RCC 7860 (cell line): ENCODE results near the gene YWHAQ.
"Not testable (repeated sequence)": the region's sequence is repeated elsewhere in the genome, so short reads cannot be mapped to it uniquely, and the experiment has no call there.

ENCODE experiments used
- DNase-seq: peaks from one replicate; pipeline ENCODE4 v3.0.0-alpha.2; 2015; ENCODE audit warnings: low spot score
- FAIRE-seq: peaks from 2 replicates; lab custom pipeline; 2012; peaks lifted over from hg19 to GRCh38; lab: Jason Lieb, UNC

Gene YWHAQ

DNA sequence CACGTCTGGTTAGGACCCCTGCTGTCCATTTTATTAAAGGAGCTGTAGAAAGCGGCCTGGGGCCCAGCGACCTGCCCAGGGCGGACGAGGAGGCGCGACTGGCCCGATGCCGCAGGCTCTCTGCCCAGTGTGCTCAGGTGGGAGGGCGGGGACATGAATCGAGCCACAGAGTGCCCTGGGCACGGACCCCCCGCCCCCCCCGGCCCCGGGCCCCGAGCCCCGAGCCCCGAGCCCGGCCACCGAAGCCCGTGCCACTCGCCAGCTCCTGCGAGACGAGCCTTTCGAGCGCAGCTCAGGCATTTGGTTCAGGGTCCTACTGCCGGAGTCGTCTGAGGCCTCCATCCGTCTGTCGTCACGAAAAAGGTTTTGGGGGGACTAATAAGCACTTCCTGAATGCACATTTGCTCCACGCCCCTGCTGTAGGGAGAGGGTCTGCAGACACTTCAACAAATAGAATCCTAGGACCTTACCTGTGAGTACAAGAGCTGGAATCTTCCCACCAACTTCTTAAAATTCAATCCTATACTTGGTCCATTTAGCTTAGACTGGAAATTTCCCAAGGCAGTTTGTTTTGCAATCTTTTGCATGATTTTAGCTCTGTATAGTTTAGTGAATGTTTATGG, 74.6 kb downstream of the YWHAQ start:
- DNase-seq (no peak), FAIRE-seq (no peak)

DNA sequence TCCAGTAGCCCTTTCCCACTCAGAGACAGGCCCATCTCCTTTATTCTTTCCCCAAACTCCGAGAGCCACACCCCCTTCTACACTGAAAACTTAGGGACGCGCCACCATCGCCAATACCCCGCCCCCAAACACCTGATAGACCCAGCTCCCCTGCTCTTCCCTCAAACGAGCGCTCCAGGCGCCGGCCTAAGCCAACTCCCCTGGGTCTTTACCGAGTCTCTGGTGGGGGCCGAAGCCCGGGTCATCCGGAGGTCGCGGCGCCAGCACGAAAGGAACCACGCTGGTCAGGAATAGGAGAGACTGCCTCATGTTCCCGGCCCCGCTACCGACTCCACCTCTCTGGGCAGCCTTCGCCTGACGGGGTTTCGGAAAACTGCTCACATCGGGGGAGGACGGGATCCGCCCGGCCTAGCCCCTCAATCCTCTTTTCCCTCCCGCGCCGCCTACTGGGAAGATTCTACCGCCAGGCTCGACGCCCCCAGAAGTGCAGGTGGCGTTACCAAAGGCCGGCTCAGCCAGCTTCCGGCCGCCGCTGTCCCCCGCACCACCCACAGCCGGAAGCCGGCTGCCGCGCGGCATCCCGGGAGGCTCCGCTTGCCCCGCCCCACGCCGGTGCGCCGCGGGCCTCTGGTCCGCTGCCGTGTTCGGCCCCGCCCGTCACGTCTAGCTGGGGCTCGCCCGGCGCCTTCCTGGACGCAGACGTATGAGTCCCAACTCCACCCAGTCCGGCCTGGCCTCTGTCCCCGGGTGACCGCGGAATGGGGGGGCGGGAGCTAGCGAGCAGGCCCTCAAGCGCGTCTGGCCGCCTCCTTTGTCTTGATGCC, 75.3 kb downstream of the YWHAQ start, which contains the start of gene ADAM17:
Gene ADAM17 (minus strand): TSS at position 534 of the 824 bp plus-strand sequence. CDS start 225 bp downstream, at position 309.
- FAIRE-seq (no peak), DNase-seq (peak; percentile 92)

DNA sequence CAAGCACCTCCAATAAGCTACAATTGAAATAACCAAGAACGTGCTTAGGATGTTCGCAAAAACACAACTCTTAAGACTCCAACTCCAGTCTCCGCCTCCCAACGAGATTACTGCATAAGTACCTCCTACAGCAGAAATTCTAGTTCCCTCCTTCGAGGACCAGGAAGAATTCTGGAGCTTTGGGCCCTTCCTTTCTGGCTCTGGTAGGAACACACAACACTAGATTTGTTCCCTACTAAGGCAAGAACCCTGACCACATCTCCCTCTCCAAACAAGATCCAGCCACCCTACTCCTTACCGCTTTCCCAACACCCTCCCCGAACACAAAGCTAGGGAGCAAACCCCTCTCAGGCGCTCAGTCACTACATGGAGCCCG, 75.9 kb downstream of the YWHAQ start:
- FAIRE-seq (no peak), DNase-seq (peak; percentile 52)

DNA sequence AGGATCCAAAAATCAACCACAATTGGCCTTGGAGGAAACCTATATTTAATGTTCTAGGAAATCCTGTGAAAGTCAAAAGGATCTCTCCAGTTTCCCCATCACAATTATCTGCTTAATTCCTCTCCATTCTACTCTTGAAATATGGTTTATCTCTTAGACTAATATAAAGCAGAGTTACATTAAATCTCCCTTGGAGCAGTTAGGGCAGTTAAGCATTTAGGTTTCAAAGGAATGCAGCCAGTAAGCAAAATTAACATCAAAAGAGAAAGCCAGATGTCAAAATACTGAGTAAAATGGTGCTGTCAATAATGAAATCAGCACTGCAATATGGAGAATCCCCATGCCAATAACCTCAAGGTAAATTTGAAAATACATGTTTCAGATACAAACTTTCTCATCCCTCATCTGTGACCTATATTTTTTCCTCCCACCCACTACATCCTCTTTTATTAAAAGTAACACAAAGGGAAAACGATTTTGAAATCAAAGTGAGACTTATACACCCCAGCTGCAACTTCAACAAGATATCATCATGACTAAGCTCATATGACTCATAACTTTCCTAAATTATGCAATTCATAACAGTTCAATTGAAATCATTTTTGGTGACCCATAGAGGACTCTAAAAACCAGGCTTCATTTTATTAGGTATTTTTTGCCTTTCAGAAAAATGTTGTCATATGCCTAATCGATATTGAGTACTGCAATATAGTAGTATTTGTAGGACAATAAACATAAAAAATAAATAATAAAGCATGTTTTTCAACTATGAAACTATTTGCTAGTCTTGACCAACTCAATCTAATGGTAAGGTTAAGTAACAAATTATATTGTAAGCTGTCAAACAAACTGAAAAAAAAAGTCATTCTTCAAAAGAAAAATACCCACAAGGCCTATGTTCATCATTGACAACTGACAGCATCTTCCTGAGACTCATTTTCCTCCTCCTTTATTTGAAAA, 78.3 kb downstream of the YWHAQ start:
- DNase-seq (peak; percentile 37), FAIRE-seq (peak; percentile 58)

DNA sequence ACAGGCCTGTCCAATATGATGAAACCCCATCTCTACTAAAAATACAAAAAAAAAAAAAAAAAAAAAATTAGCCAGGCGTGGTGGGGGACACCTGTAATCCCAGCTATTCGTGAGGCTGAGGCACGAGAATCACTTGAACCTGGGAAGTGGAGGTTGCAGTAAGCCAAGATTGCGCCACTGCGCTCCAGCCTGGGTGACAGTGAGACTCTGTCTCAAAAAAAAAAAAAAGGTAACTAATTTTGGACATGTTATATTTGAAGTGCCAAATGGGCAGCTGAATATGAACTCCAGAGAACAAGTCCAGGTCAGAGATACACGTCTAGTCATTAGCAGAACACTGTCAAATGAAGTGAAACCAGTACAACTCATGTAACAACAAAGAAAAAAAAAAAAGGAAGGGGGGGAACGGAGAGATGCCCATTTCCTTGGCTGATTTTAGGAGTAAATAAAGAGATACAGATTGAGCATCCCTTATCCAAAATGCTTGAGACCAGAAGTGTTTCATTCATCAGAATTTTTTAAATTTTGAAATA, 79.9 kb downstream of the YWHAQ start:
- DNase-seq, FAIRE-seq: not testable (repeated sequence)

DNA sequence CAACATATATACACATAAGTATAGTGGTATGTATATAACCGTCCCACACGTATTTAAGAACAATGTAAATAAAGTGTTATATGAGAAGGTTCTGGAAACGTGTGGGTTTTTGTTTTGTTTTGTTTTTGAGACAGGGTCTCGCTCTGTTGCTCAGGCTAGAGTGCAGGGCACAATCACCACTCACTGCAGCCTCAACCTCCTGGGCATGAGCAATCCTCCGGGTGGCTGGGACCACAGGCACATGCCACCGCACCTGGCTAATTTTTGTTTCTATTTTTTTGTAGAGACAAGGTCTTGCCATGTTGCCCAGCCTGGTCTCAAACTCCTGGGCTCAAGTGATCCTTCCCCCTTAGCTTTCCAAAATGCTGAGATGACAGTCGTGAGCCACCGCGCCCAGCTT, 81.4 kb downstream of the YWHAQ start:
- DNase-seq (no peak), FAIRE-seq (no peak)

DNA sequence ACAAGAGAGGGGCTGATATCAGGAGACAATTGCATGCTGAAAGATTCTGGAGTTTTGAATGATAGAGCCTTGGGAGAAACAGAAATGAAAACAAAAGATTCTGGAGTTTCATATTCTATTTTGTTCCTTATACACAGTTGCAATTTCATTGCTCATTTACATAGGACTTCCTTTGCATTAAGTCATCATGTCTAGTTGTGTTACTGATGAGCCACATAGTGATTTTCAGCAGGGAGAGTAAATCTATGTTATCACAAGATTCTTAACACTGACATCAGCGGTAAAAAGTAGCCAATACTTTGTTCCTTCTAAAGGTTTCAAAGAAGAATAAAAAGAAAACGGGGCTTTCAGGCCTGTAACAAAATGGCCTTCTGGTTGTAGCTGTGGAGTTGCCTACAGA, 82.3 kb downstream of the YWHAQ start:
- DNase-seq: no peak
- FAIRE-seq: no peak

DNA sequence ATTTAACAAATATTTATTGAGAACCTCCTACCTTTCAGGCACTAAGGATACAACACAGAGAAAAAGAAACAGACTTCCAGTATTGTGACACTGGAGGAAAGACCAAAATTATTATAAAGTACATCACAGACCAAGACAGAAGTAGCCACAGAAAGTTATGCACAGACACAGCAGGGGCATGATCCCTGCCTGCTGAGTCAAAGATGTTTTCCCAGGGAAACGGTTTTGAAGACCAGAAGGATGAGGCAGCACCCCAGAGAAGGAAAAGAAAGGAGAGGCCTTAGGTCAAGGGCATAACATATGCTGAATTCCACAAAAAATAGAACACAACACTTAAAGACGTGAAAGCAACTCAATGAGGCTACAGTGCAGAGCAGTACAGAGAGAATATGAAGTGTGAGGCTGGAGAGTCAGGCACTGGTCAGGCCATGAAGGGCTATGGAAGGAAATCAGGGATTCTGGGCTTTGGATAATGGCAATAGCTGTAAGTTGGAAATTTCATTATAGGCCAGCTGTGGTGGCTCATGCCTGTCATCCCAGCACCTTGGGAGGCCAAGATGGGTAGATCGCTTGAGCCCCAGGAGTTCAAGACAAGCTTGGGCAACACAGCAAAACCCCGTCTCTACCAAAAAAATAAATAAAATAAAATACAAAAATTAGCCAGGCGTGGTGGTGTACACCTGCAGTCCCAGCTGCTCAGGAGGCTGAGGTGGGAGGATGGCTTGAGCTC, 83.4 kb downstream of the YWHAQ start:
- DNase-seq (no peak), FAIRE-seq (no peak)

DNA sequence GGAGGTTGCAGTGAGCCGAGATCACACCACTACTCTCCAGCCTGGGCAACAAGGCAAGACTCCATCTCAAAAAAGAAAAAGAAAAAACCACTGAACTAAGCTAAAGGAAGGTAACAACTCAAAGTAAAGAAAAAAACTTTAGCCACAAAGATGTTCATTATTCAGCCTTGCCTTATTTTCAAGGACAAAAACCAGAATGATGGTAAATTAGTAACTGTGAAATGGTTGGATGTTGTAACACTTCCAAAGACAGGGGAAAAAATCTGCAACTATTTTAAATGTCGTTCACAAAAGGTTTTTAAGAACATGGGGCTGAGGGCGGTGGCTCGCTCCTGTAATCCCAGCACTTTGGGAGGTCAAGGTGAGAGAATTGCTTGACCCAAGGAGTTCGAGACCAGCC, 85.3 kb downstream of the YWHAQ start:
- DNase-seq (no peak), FAIRE-seq (no peak)

DNA sequence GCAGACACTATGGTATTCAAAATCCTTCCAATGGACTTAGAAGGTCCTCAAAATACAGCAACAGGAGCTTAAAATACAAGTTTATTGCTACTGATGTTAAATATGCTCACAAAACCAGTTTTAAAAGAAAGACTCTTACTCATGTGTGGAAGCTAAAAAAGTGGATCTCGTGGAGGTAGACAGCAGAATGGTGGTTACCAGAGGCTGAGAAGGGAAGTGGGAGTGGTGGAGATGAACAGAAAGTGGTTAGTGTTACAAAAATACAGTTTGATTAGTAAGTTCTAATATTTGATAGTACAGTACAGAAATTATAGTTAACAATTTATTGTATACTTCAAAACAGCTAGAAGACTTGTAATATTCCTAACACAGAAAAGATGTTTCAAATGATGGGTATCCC, 87.2 kb downstream of the YWHAQ start:
- FAIRE-seq: no peak
- no peak for DNase-seq

DNA sequence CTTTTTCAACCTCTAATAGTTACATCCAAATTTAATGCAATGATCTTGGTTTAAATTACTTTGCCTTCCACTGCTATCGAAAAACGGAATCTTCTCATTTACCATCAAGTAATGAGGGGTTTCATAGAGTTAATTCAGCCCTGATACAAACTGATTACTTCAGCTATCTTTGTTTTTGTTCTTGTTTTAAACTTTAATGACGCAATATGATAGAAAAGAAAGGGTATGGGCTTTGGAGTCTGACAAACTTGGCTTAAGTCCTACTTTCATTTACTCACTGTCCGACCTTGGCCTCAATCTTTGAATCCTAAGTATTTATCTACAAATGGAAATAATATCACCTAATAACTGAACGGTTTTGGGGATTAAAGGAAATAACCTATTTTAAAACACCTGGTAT, 91.3 kb downstream of the YWHAQ start:
- FAIRE-seq: no peak
- no peak for DNase-seq

DNA sequence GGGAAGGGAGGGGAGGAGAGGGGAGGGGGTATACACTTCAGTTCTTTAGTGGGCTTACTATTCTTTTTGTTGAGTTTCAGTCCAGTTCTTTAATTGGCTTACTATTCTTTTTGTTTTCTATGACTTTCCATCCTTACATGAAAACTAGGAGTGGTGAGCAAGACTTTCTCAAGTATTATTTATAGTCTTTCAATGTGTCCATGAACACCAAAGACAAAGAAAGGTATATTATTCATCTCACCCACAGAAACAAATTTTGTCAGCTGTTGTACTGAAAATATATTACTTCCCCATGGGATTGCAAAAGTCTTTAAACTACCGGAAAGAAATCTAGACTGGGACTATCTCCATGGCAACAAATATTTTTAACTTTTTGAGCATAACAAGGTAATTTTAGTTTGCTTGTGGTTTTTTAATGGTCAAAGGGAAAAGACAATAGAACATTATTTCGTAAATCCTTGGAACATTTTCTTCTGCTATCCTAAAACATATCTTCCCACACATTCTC, 92.7 kb downstream of the YWHAQ start:
- no peak for FAIRE-seq
- DNase-seq: no peak

DNA sequence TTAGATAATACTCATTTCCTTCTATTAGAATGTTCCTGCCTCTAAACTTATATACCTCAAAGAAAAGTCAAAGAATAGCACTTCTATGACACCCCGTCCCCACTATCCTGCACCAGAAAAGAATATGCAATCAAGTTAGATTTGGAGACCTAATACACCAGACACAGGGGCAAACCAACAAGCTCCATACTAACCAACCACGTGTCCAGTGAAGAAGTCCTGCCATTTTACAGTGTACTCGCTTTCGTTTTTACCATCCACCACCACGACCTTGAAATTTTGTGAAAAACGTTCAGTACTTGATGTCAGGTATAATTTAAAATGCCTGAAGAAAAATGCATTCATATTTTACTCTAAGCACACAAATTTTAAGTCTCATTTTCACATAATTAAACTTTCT, 94.3 kb downstream of the YWHAQ start:
- DNase-seq: no peak
- FAIRE-seq: no peak

DNA sequence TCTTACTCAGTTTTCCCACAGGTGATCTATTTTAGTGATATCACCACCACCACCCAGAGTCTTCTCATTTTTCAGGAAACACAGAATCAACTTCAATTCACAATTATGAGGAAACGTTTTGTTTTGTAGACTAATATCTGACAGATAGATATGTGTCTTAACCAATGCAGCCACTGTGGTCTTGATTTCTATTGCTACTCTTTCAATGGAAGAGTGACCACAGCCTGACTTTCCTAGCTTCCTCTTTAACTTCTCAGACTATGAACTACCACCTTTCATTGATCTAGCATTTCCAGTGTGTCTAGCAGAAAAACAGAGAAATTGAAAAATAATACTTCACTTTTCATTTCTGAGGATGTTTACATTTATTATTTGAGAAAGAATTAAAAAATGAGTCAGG, 95.6 kb downstream of the YWHAQ start:
- FAIRE-seq (peak; percentile 36), DNase-seq (no peak)
